A549 (cell line): ENCODE results near the gene CYP4F3.
"Not testable (repeated sequence)": the region's sequence is repeated elsewhere in the genome, so short reads cannot be mapped to it uniquely, and the experiment has no call there.

Experiments used
- ESRRA ChIP-seq: fragments of 150-350 bp; IDR thresholded peaks from 2 replicates; pipeline ENCODE4 v1.6.1; 2014; ENCODE audit warnings: mild to moderate bottlenecking, low read length, borderline replicate concordance
- JUN ChIP-seq, 2 experiments: fragments of >200 bp; sonication (Bioruptor Twin); formaldehyde crosslinking; IDR thresholded peaks; 2 replicates in 1 of 2; 3 replicates in 1 of 2; pipeline ENCODE4 v1.6.1; 2016 to 2017

DNA sequence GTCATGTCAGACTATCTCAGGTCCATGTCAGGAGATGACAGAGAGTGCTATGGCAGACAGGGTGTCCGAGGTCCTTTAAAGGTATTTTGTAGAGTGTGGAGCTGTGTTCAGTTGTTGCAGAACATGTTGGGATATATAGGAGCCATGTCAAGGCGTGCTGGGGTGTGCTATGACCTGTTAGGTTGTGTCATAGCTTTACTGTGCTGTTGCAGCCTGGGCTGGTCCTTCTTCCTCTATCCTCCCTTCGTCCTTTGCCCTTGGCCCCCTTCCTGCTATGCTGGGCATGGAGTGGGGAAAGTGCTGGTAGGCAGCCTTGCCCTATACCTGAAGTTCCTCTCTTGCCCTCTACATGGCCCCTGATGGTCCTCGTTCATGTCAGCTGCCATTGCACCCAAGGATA lies 39.2 kb downstream of the CYP4F3 start:
- TF ChIP-seq JUN (IDR thresholded peaks at IDR 0.05); ESRRA: not testable (repeated sequence)
